ENCODE data around the gene COL27A1.

The COL27A1 gene

GRCh38 chr9:114240216-114240615, 84.9 kb downstream of the COL27A1 start:
- no peak for TF ChIP-seq CTCF (IDR thresholded peaks at IDR 0.05; ENCODE audit: insufficient read depth, low read length, missing control alignments)
- POLR2A ChIA-PET: no interaction called here
- H3K4me3 ChIP-seq (ENCODE audit: low read depth, low read length): no peak overlapping the region
- DNase-seq (ENCODE audit: low read depth, low spot score): no peak
- CTCF ChIA-PET: interaction anchor here (3.8 to 5.7 kb wide), 3 partner anchors 10 to 132 kb away, joined by 24 to 49 read pairs (median 28); no protein-coding TSS in a partner anchor

GRCh38 chr9:114240647-114241558, 85.6 kb downstream of the COL27A1 start:
- DNase-seq (ENCODE audit: low read depth, low spot score): no peak
- ChIA-PET POLR2A (no interaction called here), CTCF (interaction anchor here (0.6 to 5.7 kb wide), 5 partner anchors 9 to 133 kb away, joined by 3 to 49 read pairs (median 24); no protein-coding TSS in a partner anchor)
- H3K4me3 ChIP-seq (ENCODE audit: low read depth, low read length): no peak overlapping the region
- no peak for TF ChIP-seq CTCF (IDR thresholded peaks at IDR 0.05; ENCODE audit: insufficient read depth, low read length, missing control alignments)

GRCh38 chr9:114242837-114243236, 87.5 kb downstream of the COL27A1 start:
- ChIA-PET CTCF (interaction anchor here (1.3 kb wide), 1 partner anchor 136 kb away, joined by 3 read pairs; no protein-coding TSS in a partner anchor), POLR2A (no interaction called here)
- DNase-seq (ENCODE audit: low read depth, low spot score): no peak
- TF ChIP-seq CTCF (IDR thresholded peaks at IDR 0.05; ENCODE audit: insufficient read depth, low read length, missing control alignments): no peak
- no peak overlapping the region for H3K4me3 ChIP-seq (ENCODE audit: low read depth, low read length)

GRCh38 chr9:114243240-114243639, 87.9 kb downstream of the COL27A1 start:
- CTCF ChIA-PET: no interaction called here

GRCh38 chr9:114244570-114244969, 89.2 kb downstream of the COL27A1 start:
- no peak for TF ChIP-seq CTCF (IDR thresholded peaks at IDR 0.05; ENCODE audit: insufficient read depth, low read length, missing control alignments)
- ChIA-PET CTCF (no interaction called here), POLR2A (no interaction called here)
- DNase-seq (ENCODE audit: low read depth, low spot score): no peak
- H3K4me3 ChIP-seq (ENCODE audit: low read depth, low read length): no peak overlapping the region

More at GRCh38 chr9:114243240-114243639, 87.9 kb downstream of the COL27A1 start:
- H3K4me3 ChIP-seq (ENCODE audit: low read depth, low read length): no peak overlapping the region
- no peak for TF ChIP-seq CTCF (IDR thresholded peaks at IDR 0.05; ENCODE audit: insufficient read depth, low read length, missing control alignments)
- DNase-seq (ENCODE audit: low read depth, low spot score): no peak
- POLR2A ChIA-PET: no interaction called here

- DNase-seq (ENCODE audit: low read depth, low spot score): no peak
- ChIA-PET CTCF (interaction anchor here (0.9 to 1.4 kb wide), 6 partner anchors 9 to 139 kb away, joined by 3 to 8 read pairs (median 4); no protein-coding TSS in a partner anchor), POLR2A (no interaction called here)
- no peak for TF ChIP-seq CTCF (IDR thresholded peaks at IDR 0.05; ENCODE audit: insufficient read depth, low read length, missing control alignments)
- no peak overlapping the region for H3K4me3 ChIP-seq (ENCODE audit: low read depth, low read length)
Observed at GRCh38 chr9:114246558-114246957, 91.2 kb downstream of the COL27A1 start.
